Measurements from ENCODE around the gene USP37.
A peak's percentile ranks its signal among the peaks of the same experiment; 100 is the strongest.

Gene USP37

DNA sequence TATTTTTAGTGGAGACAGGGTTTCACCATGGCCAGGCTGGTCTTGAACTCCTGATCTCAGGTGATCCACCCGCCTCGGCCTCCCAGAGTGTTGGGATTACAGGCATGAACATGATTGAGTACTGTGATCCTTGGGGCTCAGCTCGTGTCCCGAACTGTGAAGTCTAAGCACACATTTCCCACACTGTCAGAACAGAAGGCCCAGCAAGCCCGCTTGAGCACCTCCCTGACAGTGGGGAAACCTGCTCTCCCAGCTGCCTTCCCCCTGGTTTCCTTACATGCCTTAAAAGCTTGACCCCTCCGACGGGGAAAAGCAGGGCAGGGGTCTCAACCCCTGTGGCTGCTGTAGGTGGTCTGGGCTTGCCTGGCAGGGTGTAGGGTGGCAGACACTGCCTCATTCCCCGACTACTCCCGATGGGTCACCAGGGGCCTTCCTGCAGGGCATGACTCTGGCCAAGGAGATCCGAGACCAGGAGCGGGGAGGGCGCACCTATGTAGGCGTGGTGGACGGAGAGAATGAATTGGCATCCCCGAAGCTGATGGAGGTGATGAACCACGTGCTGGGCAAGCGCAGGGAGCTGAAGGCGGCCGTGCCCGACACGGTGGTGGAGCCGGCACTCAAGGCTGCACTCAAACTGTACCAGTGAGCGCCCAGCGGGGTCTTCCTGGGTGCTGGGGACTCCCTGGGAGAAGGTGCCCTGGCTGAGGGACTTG, 139.1 kb downstream of the USP37 start:
- no peak for DNase-seq

DNA sequence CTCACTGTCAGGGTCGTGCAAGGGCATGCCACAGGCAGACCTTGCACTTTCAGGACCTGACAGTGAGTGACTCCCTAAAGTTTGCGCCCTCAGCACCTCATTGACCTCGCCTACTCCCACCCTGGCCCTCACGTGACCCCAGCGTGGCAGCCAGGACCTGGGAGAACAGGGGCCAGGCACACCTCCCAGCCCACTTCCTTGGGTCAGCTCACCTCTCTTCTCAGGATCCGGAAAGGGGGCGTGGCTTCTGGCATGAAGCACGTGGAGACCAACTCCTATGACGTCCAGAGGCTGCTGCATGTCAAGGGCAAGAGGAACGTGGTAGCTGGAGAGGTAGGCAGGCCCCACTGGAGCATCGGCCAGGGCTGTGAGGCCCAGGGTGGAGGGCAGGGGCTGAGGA, 140.4 kb downstream of the USP37 start:
- no peak for DNase-seq

DNA sequence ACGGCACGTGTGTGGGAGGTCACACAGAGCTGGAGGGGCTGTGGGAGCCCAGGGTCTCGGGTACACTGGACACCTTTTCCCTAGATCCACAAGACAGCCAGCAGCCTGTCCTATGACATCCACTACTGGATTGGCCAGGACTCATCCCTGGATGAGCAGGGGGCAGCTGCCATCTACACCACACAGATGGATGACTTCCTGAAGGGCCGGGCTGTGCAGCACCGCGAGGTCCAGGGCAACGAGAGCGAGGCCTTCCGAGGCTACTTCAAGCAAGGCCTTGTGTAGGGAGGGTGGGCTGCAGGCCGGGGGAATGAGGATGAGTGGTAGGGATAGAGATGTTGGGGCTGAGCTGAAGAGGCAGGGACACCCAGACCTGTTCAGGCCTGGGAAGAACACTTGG, 142.6 kb downstream of the USP37 start:
- DNase-seq: no peak

DNA sequence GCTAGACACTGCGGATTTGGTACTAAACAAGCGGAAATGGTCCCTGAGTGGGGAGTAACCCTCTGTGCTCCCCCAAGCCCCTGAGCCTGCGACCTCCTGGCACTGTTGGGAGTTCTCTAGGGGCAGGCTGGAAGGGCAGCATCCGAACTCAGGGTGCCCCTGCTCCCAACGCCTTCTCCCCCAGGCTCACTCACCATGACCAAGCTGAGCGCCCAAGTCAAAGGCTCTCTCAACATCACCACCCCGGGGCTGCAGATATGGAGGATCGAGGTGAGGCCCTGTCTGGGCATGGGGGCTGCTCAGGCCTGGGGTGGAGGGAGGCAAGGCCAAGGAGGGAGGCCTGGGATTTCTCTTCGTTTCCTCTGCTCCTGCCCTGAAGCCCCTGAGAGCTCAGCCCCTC, 144.6 kb downstream of the USP37 start:
- no peak for DNase-seq

DNA sequence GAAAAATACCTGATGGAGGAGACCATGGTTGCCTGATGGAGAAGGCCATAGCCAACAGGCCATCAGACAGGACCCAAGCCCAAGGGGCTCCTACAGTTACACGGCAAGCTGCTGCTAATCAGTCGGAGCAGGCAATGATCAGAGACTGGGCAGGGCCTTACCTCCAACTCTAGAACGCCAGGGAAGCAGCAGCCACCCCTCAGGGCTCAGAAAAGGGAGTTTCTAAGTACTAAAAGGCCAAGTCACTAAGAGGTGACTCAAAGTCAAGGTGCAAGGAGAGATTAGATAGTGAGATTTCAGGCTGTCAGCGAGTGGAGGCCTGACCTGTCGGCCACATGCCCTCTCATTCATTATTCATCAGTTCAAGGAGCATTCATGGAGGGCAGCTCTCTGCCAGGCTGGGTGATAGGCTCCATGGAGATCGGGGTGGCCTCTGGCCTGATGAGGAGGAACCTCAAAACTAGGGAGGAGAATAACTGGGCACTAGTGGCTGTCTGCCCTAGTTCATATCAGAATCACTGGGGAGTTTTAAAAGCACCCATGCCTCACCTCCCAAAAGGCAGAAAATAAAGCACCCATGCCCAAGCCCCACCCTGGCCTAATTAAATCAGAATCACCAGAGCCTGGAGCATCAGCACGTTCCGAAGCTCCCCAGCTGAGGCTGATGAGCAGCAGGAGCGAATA, 145.6 kb downstream of the USP37 start:
- no peak for DNase-seq

DNA sequence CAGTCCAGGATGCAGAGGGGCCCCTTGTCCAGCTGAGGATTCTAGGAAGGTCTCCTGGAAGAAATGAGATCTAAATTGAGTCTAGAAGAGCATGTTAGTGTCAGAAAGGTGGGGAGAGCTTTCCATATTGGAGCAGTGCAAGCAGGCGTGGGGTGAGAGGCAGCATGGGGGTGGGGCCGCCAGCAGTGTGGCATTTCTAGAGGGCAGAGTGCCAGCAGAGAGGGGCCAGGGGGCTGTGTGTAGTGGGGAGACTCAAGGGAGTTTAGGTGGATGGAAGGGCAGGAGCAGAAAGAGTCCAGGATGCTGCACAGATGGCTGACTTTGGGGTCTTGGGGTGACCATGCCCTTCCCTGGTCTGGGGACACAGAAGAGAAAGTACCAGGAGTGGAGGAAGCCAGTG, 147.1 kb downstream of the USP37 start:
- no peak for DNase-seq

DNA sequence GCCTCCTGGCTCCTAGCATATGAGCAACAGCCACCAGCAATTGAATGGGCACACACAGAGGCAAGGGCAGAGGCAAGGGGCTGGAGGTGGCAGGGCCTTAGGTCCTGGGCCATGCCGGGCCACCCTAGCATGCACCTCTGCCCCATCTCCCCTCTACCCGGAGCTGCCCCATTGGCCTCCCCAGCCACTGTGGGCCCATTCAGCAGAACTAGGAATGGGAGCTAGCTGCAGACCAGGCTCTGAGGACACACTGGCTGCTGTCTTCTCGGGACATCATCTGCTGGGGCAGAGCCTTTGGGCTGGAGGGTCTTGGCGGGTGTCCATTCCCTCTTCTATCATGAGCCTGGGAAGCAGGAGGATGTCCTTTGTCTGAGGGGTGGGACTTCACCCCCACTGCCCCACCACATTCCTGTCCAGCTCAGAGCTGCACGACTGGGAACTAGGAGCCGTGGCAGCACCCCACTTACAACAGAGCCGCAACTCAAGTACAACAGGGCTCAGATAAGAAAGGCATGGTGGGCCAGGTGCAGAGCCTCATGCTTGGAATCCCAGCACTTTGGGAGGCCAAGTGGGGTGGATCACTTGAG, 148.4 kb downstream of the USP37 start:
- no peak for DNase-seq

DNA sequence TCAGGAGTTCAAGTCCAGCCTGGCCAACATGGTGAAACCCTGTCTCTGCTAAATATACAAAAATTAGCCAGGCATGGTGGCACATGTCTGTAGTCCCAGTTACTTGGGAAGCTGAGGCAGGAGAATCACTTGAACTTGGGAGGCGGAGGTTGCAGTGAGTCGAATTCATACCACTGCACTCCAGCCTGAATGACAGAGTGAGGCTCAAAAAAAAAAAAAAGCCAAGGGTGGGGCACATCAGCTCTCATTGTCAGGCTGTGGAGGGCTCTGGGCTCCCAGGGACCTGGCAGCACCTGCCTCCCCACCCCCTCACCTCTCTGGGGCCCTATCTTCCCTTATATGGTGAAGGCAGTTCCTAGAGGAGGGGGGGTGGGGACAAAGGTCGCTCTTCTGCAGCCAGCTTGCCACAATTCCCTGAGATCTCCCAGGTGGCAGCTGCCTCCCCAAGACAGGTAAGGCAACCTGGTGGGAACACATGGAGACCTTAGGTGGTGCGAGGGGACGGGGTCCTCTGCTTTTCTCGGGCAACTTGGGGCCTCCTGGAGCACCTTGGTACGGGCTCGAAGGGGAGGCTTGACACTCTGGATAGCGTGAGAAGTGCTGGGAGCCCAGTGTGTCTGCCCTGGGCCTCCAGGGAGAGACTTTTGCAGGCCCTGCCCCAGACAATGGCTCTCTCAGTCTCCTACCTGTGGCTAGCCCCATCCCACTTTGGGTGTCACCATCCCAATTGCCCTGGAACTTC, 149.3 kb downstream of the USP37 start, which contains the start of gene VIL1:
Gene VIL1, plus strand, starts transcription at position 407 of the 742 bp plus-strand sequence. CDS start 4,656 bp downstream, outside the sequence.
- no peak for DNase-seq

DNA sequence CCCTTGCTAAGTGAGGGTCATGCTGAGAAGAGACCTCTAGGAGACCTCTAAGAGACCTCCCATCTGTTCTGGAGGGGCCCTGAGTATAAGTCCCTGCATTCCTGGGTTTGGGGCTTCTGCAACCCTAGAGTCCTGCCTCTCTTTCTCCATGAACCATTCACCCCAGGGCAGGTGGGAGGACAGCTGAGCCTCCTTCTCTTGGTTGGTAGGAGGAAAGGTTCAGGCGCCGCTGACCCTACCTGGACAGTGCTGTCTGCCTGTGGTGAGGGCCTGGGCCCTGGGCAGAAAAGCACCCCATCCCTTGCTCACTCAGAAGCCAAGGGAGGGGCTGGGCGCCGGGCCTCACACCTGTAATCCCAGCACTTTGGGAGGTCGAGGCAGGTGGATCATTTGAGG, 149.8 kb downstream of the USP37 start:
- DNase-seq: no peak

DNA sequence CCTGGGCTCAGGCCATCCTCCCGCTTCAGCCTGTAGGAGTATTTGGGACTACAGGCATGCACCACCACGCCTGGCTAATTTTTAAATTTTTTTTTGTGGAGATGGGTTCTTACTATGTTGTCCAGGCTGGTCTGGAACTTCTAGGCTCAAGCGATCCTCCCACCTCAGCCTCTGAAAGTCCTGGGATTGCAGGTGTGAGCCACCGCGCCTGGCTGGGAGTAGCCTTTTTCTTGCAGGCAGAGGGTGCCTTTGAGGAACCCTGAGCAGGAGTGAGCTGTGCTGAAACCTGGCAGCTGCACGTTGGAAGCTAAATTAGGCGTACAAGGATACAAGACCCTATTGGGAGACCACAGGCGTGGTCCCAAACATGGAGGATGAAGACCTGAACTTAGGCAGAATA, 160.4 kb downstream of the USP37 start:
- no peak for DNase-seq

DNA sequence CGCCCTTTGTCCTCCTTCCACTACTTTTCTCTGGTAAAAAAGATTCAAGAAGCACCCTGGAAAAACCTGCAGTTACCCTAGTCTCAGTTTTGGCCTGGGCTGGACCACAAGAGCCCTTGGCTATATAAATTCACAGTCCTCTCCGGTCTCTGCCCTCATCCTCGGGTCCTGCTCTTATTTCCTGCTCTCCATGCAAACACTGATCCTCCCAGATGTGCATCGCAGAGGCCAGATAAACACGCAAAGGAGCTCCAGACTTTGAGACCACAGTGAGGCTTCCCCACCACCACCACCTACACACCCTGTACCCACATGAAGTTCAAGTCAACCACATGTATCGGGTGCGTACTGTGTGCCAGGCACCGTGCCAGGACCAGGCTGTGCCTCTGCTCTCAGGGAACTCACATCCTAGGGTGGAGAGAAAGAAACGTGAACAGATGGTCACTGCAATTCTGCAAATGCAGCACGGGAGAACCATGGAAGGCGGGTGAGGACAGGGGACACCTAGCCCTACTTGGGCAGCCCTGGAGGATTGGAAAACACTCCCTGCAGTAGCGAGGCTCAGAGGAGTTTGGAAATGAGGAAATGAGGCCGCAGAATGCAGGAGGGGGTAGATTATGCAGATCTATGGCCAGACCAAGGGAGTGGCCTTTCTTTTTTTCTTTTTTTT, 161.1 kb downstream of the USP37 start:
- DNase-seq: peak; percentile 60 to 72 (median 68)

DNA sequence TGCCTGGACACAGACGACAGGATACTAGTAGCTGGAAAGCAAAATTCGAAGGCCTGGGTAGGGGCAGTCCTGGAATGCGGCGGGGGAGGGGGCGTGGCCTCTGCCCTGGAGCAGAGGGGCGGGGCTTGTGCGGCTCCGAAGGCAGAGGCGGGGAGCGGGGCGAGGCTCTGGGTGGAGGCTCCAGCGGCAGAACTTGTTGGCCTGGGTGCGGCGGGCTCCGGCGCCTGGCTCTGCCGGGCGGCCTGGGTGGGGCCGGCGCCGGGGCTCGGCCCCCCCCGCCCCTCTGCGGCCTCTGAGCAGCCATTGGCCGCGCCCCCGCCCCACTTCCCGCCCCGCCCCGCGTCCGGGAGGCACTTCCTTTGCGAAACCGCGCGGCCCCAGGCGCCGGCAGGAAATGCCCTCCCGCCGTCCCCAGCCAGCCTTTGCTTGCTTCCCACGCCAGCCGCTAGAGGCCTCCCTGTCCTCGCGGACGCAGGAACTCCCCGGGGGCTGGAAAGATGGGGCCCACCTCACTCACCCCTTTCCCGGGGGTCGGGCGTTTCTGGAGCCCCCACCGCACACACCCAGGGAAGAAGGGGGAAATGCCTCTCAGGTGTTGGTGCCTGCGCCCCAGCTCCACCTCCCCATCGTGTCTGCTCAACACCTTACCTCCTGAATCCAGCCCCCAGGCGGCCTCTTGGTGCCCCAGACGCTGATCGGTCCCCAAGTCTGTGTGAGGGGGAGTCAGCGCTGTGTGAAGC, 161.8 kb downstream of the USP37 start:
- peak; percentile 97 to 99 (median 98) for DNase-seq

DNA sequence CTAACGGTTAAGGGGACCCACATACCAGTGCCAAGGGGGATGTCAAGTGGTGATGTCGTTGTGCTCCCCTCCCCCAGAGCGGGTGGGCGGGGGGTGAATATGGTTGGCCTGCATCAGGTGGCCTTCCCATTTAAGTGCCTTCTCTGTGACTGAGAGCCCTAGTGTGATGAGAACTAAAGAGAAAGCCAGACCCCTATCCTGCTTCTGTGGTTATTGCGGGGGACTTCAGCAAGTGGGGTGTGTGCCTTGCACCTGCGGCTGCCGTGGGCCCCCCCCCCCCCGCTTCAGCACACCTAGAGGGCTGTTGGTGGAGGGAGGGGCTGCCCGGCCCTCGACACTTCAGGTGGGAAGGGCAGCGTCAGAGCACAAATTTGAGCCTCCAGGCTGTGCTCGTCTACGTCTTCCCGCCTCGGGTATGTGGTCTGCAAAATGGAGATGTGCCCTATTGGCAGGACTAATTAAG, 162.4 kb downstream of the USP37 start:
- peak in 3 of 4 experiments; percentile 17 to 30 (median 24) for DNase-seq

DNA sequence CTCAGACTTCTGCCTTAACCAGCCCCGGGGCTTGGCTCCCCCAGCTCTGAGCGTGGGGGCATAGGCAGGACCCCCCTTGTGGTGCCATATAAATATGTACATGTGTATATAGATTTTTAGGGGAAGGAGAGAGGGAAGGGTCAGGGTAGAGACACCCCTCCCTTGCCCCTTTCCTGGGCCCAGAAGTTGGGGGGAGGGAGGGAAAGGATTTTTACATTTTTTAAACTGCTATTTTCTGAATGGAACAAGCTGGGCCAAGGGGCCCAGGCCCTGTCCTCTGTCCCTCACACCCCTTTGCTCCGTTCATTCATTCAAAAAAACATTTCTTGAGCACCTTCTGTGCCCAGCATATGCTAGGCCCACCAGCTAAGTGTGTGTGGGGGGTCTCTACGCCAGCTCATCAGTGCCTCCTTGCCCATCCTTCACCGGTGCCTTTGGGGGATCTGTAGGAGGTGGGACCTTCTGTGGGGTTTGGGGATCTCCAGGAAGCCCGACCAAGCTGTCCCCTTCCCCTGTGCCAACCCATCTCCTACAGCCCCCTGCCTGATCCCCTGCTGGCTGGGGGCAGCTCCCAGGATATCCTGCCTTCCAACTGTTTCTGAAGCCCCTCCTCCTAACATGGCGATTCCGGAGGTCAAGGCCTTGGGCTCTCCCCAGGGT, 162.9 kb downstream of the USP37 start:
- no peak for DNase-seq

DNA sequence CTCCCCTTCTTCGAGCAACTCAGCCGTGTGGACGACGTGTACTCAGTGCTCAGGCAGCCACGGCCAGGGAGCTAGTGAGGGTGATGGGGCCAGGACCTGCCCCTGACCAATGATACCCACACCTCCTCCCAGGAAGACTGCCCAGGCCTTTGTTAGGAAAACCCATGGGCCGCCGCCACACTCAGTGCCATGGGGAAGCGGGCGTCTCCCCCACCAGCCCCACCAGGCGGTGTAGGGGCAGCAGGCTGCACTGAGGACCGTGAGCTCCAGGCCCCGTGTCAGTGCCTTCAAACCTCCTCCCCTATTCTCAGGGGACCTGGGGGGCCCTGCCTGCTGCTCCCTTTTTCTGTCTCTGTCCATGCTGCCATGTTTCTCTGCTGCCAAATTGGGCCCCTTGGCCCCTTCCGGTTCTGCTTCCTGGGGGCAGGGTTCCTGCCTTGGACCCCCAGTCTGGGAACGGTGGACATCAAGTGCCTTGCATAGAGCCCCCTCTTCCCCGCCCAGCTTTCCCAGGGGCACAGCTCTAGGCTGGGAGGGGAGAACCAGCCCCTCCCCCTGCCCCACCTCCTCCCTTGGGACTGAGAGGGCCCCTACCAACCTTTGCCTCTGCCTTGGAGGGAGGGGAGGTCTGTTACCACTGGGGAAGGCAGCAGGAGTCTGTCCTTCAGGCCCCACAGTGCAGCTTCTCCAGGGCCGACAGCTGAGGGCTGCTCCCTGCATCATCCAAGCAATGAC, 163.6 kb downstream of the USP37 start:
- peak in 2 of 4 experiments; percentile 4 to 10 for DNase-seq

DNA sequence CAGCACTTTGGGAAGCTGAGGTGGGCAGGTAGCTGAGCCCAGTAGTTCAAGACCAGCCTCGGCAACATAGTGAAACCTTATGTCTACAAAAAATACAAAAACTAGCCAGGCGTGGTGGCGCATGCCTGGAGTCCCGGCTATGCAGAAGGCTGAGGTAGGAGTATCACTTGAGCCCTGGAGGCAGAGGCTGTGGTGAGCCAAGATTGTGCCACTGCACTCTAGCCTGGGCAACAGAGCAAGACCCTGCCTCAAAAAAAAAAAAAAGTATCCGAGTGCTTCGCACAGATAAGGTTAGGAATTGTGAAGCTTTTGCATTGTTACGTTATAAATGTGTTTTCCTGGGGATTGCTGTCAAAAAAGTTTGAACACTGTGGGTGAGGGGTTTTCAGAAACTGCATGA, 164.3 kb downstream of the USP37 start:
- no peak for DNase-seq

DNA sequence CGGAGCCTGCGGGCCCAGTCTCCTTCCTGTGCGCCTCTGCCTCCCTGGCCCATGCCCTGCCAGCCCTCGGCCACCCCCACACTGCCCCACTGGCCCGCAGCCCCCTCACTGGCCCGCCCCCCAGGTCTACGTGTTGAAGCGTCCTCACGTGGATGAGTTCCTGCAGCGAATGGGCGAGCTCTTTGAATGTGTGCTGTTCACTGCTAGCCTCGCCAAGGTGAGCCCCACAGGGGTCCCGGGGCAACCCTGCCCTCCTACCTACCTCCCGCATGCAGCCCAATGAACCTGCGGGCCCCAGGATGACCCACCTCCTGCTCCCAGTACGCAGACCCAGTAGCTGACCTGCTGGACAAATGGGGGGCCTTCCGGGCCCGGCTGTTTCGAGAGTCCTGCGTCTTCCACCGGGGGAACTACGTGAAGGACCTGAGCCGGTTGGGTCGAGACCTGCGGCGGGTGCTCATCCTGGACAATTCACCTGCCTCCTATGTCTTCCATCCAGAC, 165.2 kb downstream of the USP37 start:
- DNase-seq: no peak

DNA sequence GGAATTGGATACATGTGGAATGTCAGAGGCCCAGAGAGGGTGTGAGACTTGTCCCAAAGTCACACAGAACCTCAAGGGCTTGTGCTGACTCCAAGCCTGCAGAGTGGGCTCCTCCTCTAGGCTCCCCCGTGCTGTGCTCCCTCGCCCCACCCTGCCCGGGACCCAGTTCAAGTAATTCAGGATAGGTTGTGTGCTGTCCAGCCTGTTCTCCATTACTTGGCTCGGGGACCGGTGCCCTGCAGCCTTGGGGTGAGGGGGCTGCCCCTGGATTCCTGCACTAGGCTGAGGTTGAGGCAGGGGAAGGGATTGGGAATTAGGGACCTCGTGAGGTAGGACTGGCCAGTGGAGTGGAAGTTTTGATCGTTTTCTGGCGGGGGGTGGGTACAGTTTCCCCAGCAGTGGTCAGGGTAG, 165.7 kb downstream of the USP37 start:
- DNase-seq: peak in 2 of 4 experiments; percentile 14 to 19

DNA sequence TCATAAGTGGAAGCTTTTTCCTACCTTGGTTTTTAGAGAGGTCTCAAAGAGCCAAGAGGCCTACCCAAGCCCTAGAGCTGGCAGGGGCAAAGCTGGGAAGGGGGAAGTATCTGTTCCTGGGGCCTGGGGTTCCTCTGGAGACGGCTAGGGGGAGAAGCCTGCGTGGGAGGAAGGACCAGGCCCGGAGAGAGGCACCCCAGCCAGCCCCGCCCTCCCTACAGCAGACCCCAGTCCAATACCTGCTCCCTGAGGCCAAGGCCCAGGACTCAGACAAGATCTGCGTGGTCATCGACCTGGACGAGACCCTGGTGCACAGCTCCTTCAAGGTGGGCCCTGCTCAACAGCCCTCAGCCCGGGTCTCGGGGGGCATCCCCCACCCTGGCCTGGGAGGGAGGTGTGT, 166.3 kb downstream of the USP37 start:
- peak in 3 of 4 experiments; percentile 51 to 63 (median 58) for DNase-seq

All from suppressor macrophage (primary cell).